Lower lobe of right lung (tissue), 2 donors: Measurements from ENCODE around the gene SNX8. TPM values are rescaled to one million over a fixed set of nuclear protein-coding genes. Genes with fewer than 3 reads are reported as not detected.
A peak's percentile ranks its signal among the peaks of the same experiment; 100 is the strongest.

Experiments used
- ATAC-seq, 2 donors: fragments of 200-7000 bp; cut with Tn5 transposase; one replicate each; pipeline ENCODE4 v1.9.1; 2020 to 2022; ENCODE audit warnings: mild to moderate bottlenecking in 2 of 2, moderate library complexity in 2 of 2
- DNase-seq: peaks from one replicate; pipeline ENCODE4 v3.0.0-alpha.2; 2020
- H3K27ac ChIP-seq: fragments of 200-600 bp; one replicate; pipeline ENCODE4 v1.8.0; 2022
- H3K27me3 ChIP-seq: fragments of 200-600 bp; one replicate; pipeline ENCODE4 v1.8.0; 2022; ENCODE audit warnings: low read depth
- H3K36me3 ChIP-seq: fragments of 200-600 bp; one replicate; pipeline ENCODE4 v1.8.0; 2022; ENCODE audit warnings: mild to moderate bottlenecking
- H3K4me1 ChIP-seq: fragments of 200-600 bp; one replicate; pipeline ENCODE4 v1.8.0; 2022
- H3K4me3 ChIP-seq: fragments of 200-600 bp; one replicate; pipeline ENCODE4 v1.8.0; 2022; ENCODE audit warnings: mild to moderate bottlenecking
- H3K9me3 ChIP-seq: fragments of 200-600 bp; one replicate; pipeline ENCODE4 v1.8.0; 2022
- CTCF ChIP-seq: fragments of 200-600 bp; IDR thresholded peaks from one replicate; pipeline ENCODE4 v1.8.0; 2022; ENCODE audit warnings: antibody characterized with exemption, mild to moderate bottlenecking
- intact Hi-C: fragments of 100-400 bp; cut with DNase I; formaldehyde crosslinking; loops from one replicate; pipeline ENCODE4 v1.11.0; 2022
- long read RNA-seq: library from polyadenylated mRNA; unstranded; transcript quantifications from one replicate; pipeline ENCODE4 v2.0.0, GENCODE V29; 2021
- total RNA-seq: library from RNA; stranded (reverse); fragmentation: NEBNext Ultra II Directional; extraction: Animal tissue kit (Norgen Biotek cat#: 25700); gene quantifications from one replicate; pipeline ENCODE4 v1.2.1, GENCODE V29; 2021
- donor health status: DM: no; HTN: yes; CAD: no; lungs with severe emphysema.

Gene SNX8
- total RNA-seq, result 43.1 TPM
- long read RNA-seq, full-length matches to known transcripts, result 16 of 28 reads
- long read RNA-seq, partial matches to known transcripts, result 4 of 28 reads
- long read RNA-seq, other reads (novel, unspliced or antisense), result 8 of 28 reads

DNA sequence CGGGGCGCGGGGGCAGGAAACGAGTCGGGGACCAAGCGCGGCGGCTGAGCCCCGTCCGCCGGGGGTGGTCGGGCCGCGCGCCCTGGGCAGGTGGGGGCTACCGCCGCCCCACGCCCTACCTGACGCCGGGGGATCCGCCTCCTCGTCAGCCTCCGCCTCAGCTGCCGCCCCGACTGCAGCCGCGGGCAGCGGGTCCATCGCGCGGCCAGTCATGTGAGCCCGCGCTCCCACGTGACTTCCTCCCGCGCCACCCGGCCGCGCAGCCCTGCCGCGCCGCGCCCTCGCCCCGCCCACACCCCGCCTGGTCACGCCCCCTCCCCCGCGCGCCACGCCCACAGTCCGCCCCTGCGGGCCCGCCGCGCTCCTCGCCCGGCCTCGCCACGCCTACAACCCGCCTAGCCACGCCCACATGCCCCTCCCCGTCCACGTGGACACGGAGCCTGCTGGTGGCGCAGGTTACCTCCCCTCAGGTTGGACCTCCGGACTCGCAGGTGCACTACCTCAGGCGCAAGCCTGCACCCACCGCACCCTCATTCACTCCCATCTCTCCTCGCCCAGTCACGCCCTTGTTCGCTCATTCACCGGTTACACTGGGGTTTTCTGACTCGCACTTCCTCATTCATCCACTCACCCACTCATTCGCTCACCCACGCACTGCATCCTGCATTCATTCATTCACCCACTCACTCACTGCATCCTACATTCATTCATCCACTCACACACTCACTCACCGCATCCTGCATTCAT lies at the start of gene SNX8:
Gene SNX8, minus strand, starts transcription at position 233 of the 747 bp plus-strand sequence. Its CDS starts 20 bp downstream, at position 213.
- H3K9me3 ChIP-seq, result no peaks in the 10 kb centered on the region
- TF ChIP-seq CTCF, result no peak
- H3K4me1 ChIP-seq, result peaks cover 15% of the 10 kb centered on the region
- ATAC-seq, result peak; percentile 99 to 100
- H3K27ac ChIP-seq, result peak within 1 kb of the TSS; percentile 86
- no peaks in the 10 kb centered on the region for H3K27me3 ChIP-seq
- H3K36me3 ChIP-seq, result no peaks in the 10 kb centered on the region
- peak; percentile 93 for DNase-seq
- intact Hi-C loops, result no loop called here
- peak within 1 kb of the TSS; percentile 95 for H3K4me3 ChIP-seq

- intact Hi-C loops, result no loop called here
- H3K36me3 ChIP-seq, result peaks cover 87% of the 10 kb centered on the region
Measured at GRCh38 chr7:2362385-2363088, 48.3 kb upstream of the SNX8 start.

DNA sequence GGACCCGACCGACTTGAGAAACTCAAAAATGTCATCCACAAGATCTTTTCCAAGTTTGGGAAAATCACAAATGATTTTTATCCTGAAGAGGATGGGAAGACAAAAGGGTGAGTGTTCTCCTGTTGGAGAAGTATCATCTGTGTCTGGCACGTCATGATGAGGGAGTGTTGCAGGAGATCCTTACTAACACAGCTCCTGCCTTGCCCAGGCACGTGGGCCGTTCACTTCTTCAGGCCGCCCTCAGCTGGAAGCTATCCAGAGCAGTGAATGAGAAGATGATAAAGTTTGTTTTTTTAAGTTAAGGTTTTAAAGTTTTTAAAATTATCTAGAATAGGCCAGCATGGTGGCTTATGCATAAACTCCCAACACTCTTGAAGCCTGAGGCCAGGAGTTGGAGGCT lies 46.6 kb upstream of the SNX8 start:
- DNase-seq, result no peak
- Histone ChIP-seq H3K9me3 (no peaks in the 10 kb centered on the region), H3K36me3 (peaks cover 70% of the 10 kb centered on the region), H3K4me3 (no peak overlapping the region), H3K27me3 (no peaks in the 10 kb centered on the region), H3K27ac (no peak overlapping the region), H3K4me1 (peaks cover 41% of the 10 kb centered on the region)
- intact Hi-C loops, result no loop called here
- TF ChIP-seq CTCF, result no peak
- no peak for ATAC-seq

More at GRCh38 chr7:2362385-2363088, 48.3 kb upstream of the SNX8 start:
- ATAC-seq (no peak), DNase-seq (no peak)
- Histone ChIP-seq H3K27me3 (no peaks in the 10 kb centered on the region), H3K4me3 (no peak overlapping the region), H3K9me3 (no peaks in the 10 kb centered on the region), H3K4me1 (peaks cover 24% of the 10 kb centered on the region), H3K27ac (no peak overlapping the region)
- TF ChIP-seq CTCF, result no peak

- Histone ChIP-seq H3K4me3 (no peak overlapping the region), H3K36me3 (peaks cover 58% of the 10 kb centered on the region), H3K4me1 (peaks cover 44% of the 10 kb centered on the region), H3K27me3 (no peaks in the 10 kb centered on the region), H3K9me3 (no peaks in the 10 kb centered on the region), H3K27ac (no peak overlapping the region)
- intact Hi-C loops, result no loop called here
- no peak for TF ChIP-seq CTCF
- no peak for DNase-seq
- no peak for ATAC-seq
Measured at GRCh38 chr7:2359610-2360009, 45.4 kb upstream of the SNX8 start.

DNA sequence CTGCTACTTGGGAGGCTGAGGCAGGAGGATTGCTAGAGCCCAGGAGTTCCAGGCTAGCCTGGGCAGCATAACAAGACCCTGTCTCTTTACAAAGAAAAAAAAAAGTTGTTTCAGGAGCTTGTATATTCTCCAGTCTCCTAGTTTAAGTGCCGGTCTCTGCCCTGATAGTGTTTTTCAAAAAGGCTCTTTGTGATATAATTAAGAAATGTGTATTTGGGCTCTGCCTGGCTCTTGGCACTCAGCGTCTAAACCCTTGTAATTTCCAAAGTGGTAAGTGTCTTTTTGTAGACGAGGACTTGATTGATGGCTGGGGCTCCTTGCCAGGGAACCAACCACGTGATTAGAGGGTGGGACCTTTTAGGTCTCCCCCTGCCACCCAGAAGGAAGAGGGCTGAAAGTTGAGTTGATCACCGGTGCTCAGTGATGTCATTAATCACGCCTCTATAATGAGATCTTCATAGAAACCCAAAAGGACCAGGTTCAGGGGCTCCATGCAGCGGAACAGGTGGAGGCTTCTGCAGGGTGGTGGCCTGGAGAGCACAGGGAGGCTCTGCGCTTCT lies 44.8 kb upstream of the SNX8 start:
- TF ChIP-seq CTCF, result no peak
- DNase-seq (no peak), ATAC-seq (no peak)
- H3K4me3 ChIP-seq, result no peak overlapping the region
- no peaks in the 10 kb centered on the region for H3K9me3 ChIP-seq
- no peaks in the 10 kb centered on the region for H3K27me3 ChIP-seq
- H3K4me1 ChIP-seq, result peaks cover 44% of the 10 kb centered on the region
- intact Hi-C loops, result no loop called here
- H3K27ac ChIP-seq, result no peak overlapping the region
- peaks cover 52% of the 10 kb centered on the region for H3K36me3 ChIP-seq
